GM12878 (cell line): ENCODE results near the gene RNF149.

Source experiments
- ETV6 ChIP-seq, 2 experiments: fragments of 450-650 bp in 1 of 2; IDR thresholded peaks in 1 of 2; conservative IDR thresholded peaks in 1 of 2; 2 replicates each; pipeline ENCODE4 v1.6.1; 2014; ENCODE audit warnings: antibody characterized with exemption in 1 of 2, borderline replicate concordance in 1 of 2, low read depth in 1 of 2, mild to moderate bottlenecking in 1 of 2, moderate library complexity in 1 of 2
- GABPA ChIP-seq: IDR thresholded peaks from 2 replicates; pipeline ENCODE4 v1.6.1; 2014; ENCODE audit warnings: antibody characterized with exemption, low read depth, mild to moderate bottlenecking, inconsistent platforms
- POLR2AphosphoS5 ChIP-seq: IDR thresholded peaks from 2 replicates; pipeline ENCODE4 v1.6.1; 2011; ENCODE audit warnings: mild to moderate bottlenecking, low read length, inconsistent platforms
- REST ChIP-seq: IDR thresholded peaks from 2 replicates; pipeline ENCODE4 v1.6.1; 2012; ENCODE audit warnings: mild to moderate bottlenecking, low read depth, low read length
- TF ChIP-seq, protein P1 (sequence below), 3 experiments: IDR thresholded peaks in 2 of 3; conservative IDR thresholded peaks in 1 of 3; 2 replicates each; pipeline ENCODE4 v1.5.1; 2011; ENCODE audit warnings: low read depth in 3 of 3, low read length in 3 of 3, mild to moderate bottlenecking in 3 of 3, control low read depth in 2 of 3, moderate library complexity in 2 of 3, inconsistent platforms in 1 of 3, mixed read lengths in 1 of 3; ENCODE audit not compliant: control insufficient read depth in 2 of 3, insufficient read depth in 1 of 3; ENCODE audit errors: extremely low read depth in 1 of 3

GRCh38 chr2:101340141-101340551, 31.6 kb upstream of the RNF149 start:
- TF ChIP-seq GABPA (no peak), POLR2AphosphoS5 (no peak), REST (no peak), ETV6 (conservative IDR thresholded peaks at IDR 0.05 in 1 of 2, IDR thresholded peaks at IDR 0.05 in 1 of 2; ENCODE audit: borderline replicate concordance in 1 of 2, low read depth in 1 of 2) (no peak)
- TF ChIP-seq, protein P1, sequence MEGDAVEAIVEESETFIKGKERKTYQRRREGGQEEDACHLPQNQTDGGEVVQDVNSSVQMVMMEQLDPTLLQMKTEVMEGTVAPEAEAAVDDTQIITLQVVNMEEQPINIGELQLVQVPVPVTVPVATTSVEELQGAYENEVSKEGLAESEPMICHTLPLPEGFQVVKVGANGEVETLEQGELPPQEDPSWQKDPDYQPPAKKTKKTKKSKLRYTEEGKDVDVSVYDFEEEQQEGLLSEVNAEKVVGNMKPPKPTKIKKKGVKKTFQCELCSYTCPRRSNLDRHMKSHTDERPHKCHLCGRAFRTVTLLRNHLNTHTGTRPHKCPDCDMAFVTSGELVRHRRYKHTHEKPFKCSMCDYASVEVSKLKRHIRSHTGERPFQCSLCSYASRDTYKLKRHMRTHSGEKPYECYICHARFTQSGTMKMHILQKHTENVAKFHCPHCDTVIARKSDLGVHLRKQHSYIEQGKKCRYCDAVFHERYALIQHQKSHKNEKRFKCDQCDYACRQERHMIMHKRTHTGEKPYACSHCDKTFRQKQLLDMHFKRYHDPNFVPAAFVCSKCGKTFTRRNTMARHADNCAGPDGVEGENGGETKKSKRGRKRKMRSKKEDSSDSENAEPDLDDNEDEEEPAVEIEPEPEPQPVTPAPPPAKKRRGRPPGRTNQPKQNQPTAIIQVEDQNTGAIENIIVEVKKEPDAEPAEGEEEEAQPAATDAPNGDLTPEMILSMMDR (IDR thresholded peaks at IDR 0.05 in 2 of 3, conservative IDR thresholded peaks at IDR 0.05 in 1 of 3; ENCODE audit: control insufficient read depth in 2 of 3, extremely low read depth in 1 of 3, insufficient read depth in 1 of 3, low read depth in 3 of 3, low read length in 3 of 3), result no peak
